Inferior parietal cortex (tissue), 1 donor: ENCODE measurements around the gene AMPH.
"Not testable (repeated sequence)": the region's sequence is repeated elsewhere in the genome, so short reads cannot be mapped to it uniquely, and the experiment has no call there.

ENCODE experiments used
- DNase-seq: peaks from one replicate; pipeline ENCODE4 v3.0.0-alpha.2; 2016; ENCODE audit errors: extremely low spot score

Gene AMPH

GRCh38 chr7:38354271-38354851 lies 276.8 kb downstream of the AMPH start:
- not testable (repeated sequence) for DNase-seq

- DNase-seq, result not testable (repeated sequence)
Measured at GRCh38 chr7:38353431-38353881, 277.7 kb downstream of the AMPH start.

GRCh38 chr7:38351601-38352000 lies 279.6 kb downstream of the AMPH start:
- DNase-seq, result no peak

- DNase-seq, result not testable (repeated sequence)
Measured at GRCh38 chr7:38350777-38351176, 280.4 kb downstream of the AMPH start.

- not testable (repeated sequence) for DNase-seq
Measured at GRCh38 chr7:38349869-38350583, 281.1 kb downstream of the AMPH start.

- DNase-seq, result not testable (repeated sequence)
Measured at GRCh38 chr7:38349126-38349795, 281.9 kb downstream of the AMPH start.

GRCh38 chr7:38345299-38346172 lies 285.6 kb downstream of the AMPH start:
- not testable (repeated sequence) for DNase-seq

- not testable (repeated sequence) for DNase-seq
Measured at GRCh38 chr7:38344741-38345140, 286.4 kb downstream of the AMPH start.

- DNase-seq, result not testable (repeated sequence)
Measured at GRCh38 chr7:38342135-38342534, 289.0 kb downstream of the AMPH start.

GRCh38 chr7:38341172-38341705 lies 289.9 kb downstream of the AMPH start:
- DNase-seq, result peak; percentile 27

- no peak for DNase-seq
Measured at GRCh38 chr7:38339953-38340819, 291.0 kb downstream of the AMPH start.

GRCh38 chr7:38336148-38336515 lies 295.0 kb downstream of the AMPH start:
- DNase-seq, result not testable (repeated sequence)

GRCh38 chr7:38335492-38336147 lies 295.6 kb downstream of the AMPH start:
- peak; percentile 86 for DNase-seq

- no peak for DNase-seq
Measured at GRCh38 chr7:38335128-38335491, 296.1 kb downstream of the AMPH start.

- DNase-seq, result no peak
Measured at GRCh38 chr7:38334163-38334562, 297.0 kb downstream of the AMPH start.
